Activated naive CD4-positive, alpha-beta T cell (primary cell): ENCODE data around the gene WDR75.
"Not testable (repeated sequence)": the region's sequence is repeated elsewhere in the genome, so short reads cannot be mapped to it uniquely, and the experiment has no call there.

Experiments
- DNase-seq, 4 experiments: peaks; one replicate each; lab custom pipeline; 2025; lab: John Stamatoyannopoulos, UW

WDR75 gene

GRCh38 chr2:189441709-189442074 is 418 bp downstream of the WDR75 start:
- DNase-seq = no peak

DNA sequence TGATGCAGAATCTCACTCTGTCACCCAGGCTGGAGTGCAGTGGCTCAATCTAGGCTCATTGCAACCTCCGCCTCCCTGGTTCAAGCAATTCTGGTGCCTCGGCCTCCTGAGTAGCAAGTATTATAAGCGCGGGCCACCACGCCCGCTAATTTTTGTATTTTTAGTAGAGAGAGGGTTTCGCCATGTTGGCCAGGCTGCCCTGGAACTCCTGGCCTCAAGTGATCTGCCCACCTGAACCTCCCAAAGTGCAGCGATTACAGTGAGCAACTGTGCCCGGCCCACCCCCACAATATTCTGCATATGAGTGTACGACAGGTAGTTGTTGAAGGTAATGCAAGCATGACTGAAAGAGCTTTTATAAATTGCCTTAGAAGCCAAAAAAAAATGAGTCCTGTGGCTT is 1.2 kb downstream of the WDR75 start:
- no peak for DNase-seq

DNA sequence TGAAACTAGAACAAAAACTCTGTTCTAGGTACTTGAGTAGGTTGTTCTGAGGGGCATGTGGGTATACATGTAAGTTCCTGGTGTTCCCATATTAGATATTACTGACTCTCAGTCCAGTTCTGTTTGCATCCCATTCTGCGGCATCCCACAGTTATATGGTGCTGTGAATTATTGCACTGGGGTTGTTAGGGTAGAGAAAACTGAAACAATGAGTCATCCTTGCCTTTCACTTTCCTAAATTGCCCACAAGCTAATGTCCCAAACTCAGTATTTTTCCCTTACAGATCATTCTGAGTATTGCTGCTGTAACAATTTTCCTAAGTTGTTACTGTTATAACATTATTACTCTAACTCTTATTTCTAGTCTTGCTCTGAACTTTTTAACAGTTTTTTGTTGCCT is 3.0 kb downstream of the WDR75 start:
- no peak for DNase-seq

DNA sequence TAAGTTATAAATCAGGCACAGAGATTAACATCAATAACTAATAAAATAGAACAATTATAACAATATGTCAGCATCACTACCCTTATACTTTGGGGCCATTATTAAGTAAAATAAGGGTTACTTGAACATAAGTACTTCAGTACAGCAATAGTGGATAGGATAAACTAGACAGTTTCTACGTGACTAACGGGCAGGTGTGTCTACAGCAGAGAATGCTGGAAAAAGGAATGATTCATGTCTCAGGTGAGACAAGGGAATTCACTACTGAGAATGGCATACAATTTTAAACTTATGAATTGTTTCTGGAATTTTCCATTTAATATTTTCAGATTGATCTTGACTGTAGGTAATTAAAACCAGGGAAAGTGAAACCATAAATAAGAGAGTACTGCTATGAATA is 5.5 kb downstream of the WDR75 start:
- DNase-seq = no peak

GRCh38 chr2:189454009-189454408 is 12.7 kb downstream of the WDR75 start:
- no peak for DNase-seq

DNA sequence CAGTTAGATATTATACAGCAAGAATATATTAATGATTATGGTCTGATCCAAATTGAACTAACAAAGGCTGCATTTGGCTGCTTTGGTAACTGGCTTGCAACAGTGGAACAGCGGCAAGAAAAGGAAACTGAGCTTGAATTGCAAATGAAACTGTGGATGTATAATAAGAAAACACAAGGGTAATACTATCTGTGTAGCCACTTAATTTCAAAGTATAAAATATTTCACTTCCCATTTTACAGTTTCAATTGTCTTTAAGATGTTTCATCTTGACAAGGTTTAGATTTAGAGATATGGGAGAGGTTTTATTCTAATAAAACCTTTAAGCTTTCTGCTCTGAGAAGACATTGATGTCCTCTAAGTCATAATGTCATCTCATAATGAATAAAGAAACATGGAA is 23.8 kb downstream of the WDR75 start:
- no peak for DNase-seq

- no peak for DNase-seq
These were observed 24.2 kb downstream of the WDR75 start for GRCh38 chr2:189465478-189465877.

GRCh38 chr2:189466046-189466445 is 24.8 kb downstream of the WDR75 start:
- DNase-seq = no peak

- DNase-seq = no peak
These were observed 25.4 kb downstream of the WDR75 start for GRCh38 chr2:189466656-189467055.

DNA sequence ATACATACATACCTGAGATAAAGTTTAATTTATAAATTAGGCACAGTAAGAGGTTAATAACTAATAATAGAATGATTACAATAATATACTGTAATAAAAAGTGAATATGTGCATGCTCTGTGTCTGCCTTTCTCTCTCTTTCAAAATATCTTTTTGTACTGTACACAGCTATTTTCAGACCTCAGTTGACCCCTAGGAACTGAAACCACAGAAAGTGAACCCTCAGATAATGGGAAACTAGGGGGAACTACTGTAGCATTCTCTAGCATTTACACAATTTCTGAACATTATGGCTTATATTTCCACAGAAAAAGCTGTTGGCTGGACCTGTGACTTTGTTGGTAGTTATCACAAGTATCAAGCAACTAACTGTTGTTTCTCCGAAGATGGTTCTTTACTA is 25.9 kb downstream of the WDR75 start:
- DNase-seq = no peak

GRCh38 chr2:189467593-189467992 is 26.3 kb downstream of the WDR75 start:
- DNase-seq = no peak

DNA sequence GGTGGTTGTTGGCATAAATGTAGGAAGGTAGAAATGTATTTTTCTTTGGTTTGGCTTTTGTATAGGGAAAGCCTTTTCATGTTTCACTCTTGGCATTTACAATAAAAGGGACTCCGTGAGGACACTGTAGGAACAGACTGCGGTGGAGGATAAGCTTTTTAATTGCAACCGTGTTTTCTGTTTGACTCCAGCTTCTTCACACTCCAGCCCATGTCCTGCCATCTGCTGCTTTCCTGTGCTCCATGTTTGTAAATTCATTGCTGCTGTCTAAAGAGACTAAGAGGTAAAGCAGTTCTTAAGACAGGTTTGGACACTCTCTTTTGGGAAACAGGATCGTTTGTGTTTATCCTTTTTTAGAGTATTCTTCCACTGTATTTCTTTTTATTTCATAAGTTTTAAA is 33.3 kb downstream of the WDR75 start:
- DNase-seq = no peak

DNA sequence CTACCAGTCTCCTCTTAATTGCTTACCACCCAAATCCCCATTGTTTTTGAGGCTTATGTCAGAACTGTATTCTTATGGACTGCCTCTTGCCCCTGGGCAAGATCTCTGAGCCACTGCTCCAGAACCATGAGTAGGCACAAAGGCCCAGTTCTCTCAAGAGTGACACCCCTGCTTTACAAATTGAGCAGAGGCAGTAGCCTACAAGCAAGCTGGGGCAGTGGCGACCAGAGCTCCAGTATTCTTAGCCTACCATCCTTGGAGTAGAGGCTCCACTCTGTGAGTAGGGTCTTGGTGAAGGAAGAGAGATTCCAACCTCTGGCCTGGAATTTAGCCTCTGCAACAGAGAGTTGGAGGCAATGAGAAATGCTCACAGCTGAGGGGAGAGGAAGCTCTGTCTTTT is 36.5 kb downstream of the WDR75 start:
- DNase-seq = no peak

DNA sequence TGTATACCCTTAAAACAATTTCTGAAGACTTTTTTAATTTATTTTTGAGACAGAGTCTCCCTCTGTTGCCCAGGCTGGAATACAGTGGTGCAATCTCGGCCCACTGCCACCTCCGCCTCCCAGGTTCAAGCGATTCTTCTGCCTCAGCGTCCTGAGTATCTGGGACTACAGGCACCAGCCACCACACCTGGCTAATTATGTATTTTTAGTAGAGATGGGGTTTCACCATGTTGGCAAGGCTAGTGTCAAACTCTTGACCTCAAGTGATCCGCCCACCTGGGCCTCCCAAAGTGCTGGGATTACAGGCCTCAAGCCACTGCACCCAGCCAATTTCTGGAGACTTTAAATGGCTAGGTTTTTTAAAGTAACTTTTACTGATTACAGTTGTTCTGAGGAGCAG is 37.0 kb downstream of the WDR75 start:
- DNase-seq = not testable (repeated sequence)

- no peak for DNase-seq
These were observed 39.8 kb downstream of the WDR75 start for GRCh38 chr2:189481071-189481470.

DNA sequence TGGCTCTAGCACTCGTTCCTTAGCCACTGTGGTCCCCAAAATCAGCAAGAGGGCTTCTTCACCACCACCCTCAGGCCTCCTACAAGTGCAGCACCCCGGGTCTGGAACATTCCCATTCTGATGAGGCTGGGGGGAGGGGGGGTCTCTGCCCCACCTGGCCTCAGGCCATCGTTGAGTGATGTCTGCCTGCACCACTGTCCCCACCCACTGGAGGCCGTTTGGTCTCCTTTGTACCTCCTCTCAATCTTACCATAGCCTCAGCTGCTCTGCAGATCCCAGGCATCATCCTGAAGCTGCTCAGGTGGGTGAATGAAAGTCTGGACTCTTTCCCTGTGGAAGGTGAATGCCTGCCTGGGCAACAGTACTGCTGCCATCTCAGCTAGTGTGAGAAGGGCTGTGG is 42.3 kb downstream of the WDR75 start:
- no peak for DNase-seq

DNA sequence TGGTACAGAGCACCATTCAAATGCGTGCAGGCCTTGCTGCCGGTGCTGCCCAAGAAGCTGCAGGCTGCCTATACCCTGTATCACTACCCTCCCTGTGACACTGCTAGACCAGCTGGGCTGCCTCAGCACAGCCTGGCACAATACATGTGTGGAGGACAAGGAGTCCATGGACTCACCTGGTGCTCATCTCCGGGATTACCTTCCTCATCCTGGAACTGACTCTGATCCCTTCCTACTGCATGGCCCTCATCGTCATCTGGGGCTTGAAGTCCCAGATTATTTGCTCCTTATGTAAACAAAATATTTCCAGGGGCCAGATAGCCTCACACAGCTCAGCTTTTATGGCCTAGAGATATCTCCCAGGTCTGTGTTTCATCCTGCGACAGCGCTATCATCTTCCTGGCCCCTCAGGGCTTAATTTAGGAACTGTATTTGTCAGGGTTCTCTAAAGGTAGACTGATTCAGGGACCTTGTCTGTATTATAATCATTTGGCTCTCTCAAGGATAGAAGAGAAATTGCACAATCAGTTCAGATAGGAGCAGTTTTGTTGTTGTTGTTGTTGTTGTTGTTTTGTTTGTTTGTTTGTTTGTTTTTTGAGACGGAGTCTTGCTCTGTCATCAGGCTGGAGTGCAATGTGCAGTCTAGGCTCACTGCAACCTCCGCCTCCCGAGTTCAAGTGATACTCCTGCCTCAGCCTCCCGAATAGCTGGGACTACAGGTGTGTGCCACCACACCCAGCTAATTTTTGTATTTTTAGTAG is 42.9 kb downstream of the WDR75 start:
- no peak for DNase-seq

DNA sequence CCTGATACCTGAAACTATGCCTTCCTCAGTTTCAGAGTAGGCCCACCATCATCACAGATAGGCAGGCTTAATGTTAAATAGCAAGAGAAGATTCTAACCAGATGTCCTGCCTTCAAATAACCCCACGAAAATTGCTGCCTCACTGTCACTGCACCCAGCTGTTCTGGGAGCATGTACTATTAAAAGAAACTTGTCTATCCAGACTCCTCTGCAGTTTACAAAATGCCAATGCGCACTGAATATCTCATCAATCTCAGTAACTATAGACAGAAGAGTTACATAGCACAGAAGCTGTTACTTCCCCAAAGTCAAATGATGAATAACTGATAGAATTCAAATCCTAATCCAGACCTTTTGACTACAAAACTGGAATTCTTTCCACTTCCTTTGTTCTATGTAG is 43.9 kb downstream of the WDR75 start:
- DNase-seq = no peak

GRCh38 chr2:189486237-189486770 is 45.0 kb downstream of the WDR75 start:
- no peak for DNase-seq

GRCh38 chr2:189487283-189488007 is 46.2 kb downstream of the WDR75 start:
- DNase-seq = no peak

DNA sequence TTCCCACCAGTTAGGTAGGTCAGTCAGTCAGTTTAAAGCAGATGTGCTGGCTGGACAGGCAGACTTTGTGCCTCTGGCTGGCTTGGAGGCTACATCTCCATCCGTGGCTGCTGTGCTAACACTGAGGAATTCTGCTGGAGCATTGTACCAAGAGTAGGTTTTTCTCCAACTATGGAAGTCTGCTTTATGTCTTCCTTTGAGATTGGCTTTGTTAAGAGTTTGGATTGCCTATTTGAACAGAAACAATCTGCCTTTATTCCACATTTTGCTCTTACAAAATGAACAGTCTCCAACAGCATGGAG is 46.7 kb downstream of the WDR75 start:
- no peak for DNase-seq

- no peak for DNase-seq
These were observed 51.2 kb downstream of the WDR75 start for GRCh38 chr2:189492451-189492850.

DNA sequence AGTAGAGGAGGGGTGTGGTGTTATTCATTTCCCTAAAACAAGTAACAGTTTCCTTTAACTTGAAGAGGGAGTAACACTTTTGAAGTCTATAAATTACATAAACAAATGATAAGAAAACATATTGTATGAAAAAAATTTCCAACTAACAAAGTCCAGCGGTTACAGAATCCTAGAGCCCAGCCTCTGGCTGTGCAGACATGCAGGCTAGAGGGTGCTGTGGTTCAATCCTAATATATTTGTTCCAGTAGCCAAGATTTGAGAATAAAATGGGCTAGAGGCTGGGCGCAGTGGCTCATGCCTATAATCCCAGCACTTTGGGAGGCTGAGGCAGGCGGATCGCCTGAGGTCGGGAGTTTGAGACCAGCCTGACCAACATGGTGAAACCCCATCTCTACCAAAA is 56.9 kb downstream of the WDR75 start:
- DNase-seq = no peak

DNA sequence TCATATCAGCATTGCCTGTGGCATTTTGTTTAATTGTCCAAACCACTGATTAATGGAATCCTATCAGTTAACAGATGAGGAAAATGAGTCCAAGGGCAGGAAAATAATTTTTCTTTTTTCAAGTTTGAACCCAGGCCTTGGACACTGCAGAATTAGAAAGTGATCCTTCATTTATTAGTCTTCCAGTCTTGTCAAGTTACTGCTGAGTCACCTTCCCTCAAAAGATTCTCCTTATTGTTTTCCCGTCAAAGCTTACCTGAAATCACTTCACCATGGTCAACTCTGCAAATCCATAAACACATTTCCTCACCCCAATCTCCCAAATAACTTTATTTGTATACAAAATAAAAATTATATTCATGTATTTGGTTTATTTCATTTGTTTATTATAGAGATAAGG is 57.9 kb downstream of the WDR75 start:
- no peak for DNase-seq
